GM12878 (cell line): ENCODE data around the gene PMEL.

Experiments used
- CTCF ChIP-seq, 3 experiments: IDR thresholded peaks in 2 of 3; conservative IDR thresholded peaks in 1 of 3; 2 replicates each; pipeline ENCODE4 v1.5.1; 2011; ENCODE audit warnings: low read depth in 3 of 3, low read length in 3 of 3, mild to moderate bottlenecking in 3 of 3, control low read depth in 2 of 3, moderate library complexity in 2 of 3, inconsistent platforms in 1 of 3, mixed read lengths in 1 of 3; ENCODE audit not compliant: control insufficient read depth in 2 of 3, insufficient read depth in 1 of 3; ENCODE audit errors: extremely low read depth in 1 of 3
- EP300 ChIP-seq, 2 experiments: fragments of 150-350 bp in 1 of 2; IDR thresholded peaks; 2 replicates each; pipeline ENCODE4 v1.6.1; 2011 to 2012; ENCODE audit warnings: low read depth in 2 of 2, low read length in 2 of 2, borderline replicate concordance in 1 of 2, improper control_type of control experiment in 1 of 2, inconsistent platforms in 1 of 2; ENCODE audit not compliant: control insufficient read depth in 1 of 2
- SRF ChIP-seq, 2 experiments: IDR thresholded peaks; 2 replicates each; pipeline ENCODE4 v1.6.1; 2011; ENCODE audit warnings: low read depth in 2 of 2, low read length in 2 of 2, mild to moderate bottlenecking in 1 of 2, moderate library complexity in 1 of 2
- TCF12 ChIP-seq: IDR thresholded peaks from 2 replicates; pipeline ENCODE4 v1.6.1; 2011; ENCODE audit warnings: low read depth, mild to moderate bottlenecking, low read length

- TF ChIP-seq CTCF (IDR thresholded peaks at IDR 0.05 in 2 of 3, conservative IDR thresholded peaks at IDR 0.05 in 1 of 3; ENCODE audit: control insufficient read depth in 2 of 3, extremely low read depth in 1 of 3, insufficient read depth in 1 of 3, low read depth in 3 of 3, low read length in 3 of 3): no peak
- no peak for TF ChIP-seq EP300 (IDR thresholded peaks at IDR 0.05; ENCODE audit: borderline replicate concordance in 1 of 2, control insufficient read depth in 1 of 2, low read depth in 2 of 2, low read length in 2 of 2)
- TF ChIP-seq SRF (IDR thresholded peaks at IDR 0.05; ENCODE audit: low read depth in 2 of 2, low read length in 2 of 2): no peak
- TF ChIP-seq TCF12: no peak
Observed at GRCh38 chr12:55927588-55928502, 38.0 kb downstream of the PMEL start, which contains the start of gene PYM1.
